ENCODE measurements around the gene FGD3. TPM values are rescaled to one million over a fixed set of nuclear protein-coding genes. Genes with fewer than 3 reads are reported as not detected.

FGD3 gene
- total RNA-seq, 1 experiment from 2014 or later, result 26.6 TPM

GRCh38 chr9:93051680-93052089 is 104.4 kb downstream of the FGD3 start:
- BruUV-seq (replicated peaks), result no TSS peak
- no peak for TF ChIP-seq CTCF (IDR thresholded peaks at IDR 0.05; ENCODE audit: insufficient read depth in 1 of 2, low read depth in 1 of 2, low read length in 1 of 2, severe bottlenecking in 1 of 2, unreplicated experiment in 1 of 2)
- H3K4me3 ChIP-seq (ENCODE audit: low read depth, low read length), result no peak overlapping the region
- DNase-seq, result no peak
- Mint-ChIP-seq H3K27me3 (ENCODE audit: insufficient read depth, unreplicated experiment) (no peaks in the 10 kb centered on the region), H3K36me3 (ENCODE audit: insufficient read depth, unreplicated experiment) (no peaks in the 10 kb centered on the region), H3K4me1 (ENCODE audit: low read depth, unreplicated experiment) (no peaks in the 10 kb centered on the region), H3K4me3 (ENCODE audit: unreplicated experiment) (no peak overlapping the region), H3K27ac (ENCODE audit: unreplicated experiment) (no peak overlapping the region), H3K9me3 (ENCODE audit: unreplicated experiment) (no peaks in the 10 kb centered on the region)
- H3K27me3 ChIP-seq (replicated peaks; ENCODE audit: control insufficient read depth, insufficient read depth, low read length), result no peaks in the 10 kb centered on the region
- ChIA-PET CTCF (no interaction called here), POLR2A (interaction anchor here (0.6 kb wide), 1 partner anchor 44 kb away, joined by 4 read pairs; no protein-coding TSS in a partner anchor)
- intact Hi-C loops (cut with micrococcal nuclease; ENCODE audit: unreplicated experiment), result no loop called here
- H3K9me3 ChIP-seq, result no peaks in the 10 kb centered on the region
- no peaks in the 10 kb centered on the region for H3K36me3 ChIP-seq (ENCODE audit: control insufficient read depth, insufficient read depth, low read length)
- no peaks in the 10 kb centered on the region for H3K4me1 ChIP-seq

- Mint-ChIP-seq H3K27ac (ENCODE audit: unreplicated experiment) (no peak overlapping the region), H3K36me3 (ENCODE audit: insufficient read depth, unreplicated experiment) (no peaks in the 10 kb centered on the region), H3K4me3 (ENCODE audit: unreplicated experiment) (no peak overlapping the region), H3K4me1 (ENCODE audit: low read depth, unreplicated experiment) (no peaks in the 10 kb centered on the region), H3K27me3 (ENCODE audit: insufficient read depth, unreplicated experiment) (no peaks in the 10 kb centered on the region), H3K9me3 (ENCODE audit: unreplicated experiment) (no peaks in the 10 kb centered on the region)
- no peak overlapping the region for H3K4me3 ChIP-seq (ENCODE audit: low read depth, low read length)
- intact Hi-C loops (cut with micrococcal nuclease; ENCODE audit: unreplicated experiment), result no loop called here
- ChIA-PET CTCF (no interaction called here), POLR2A (no interaction called here)
- H3K9me3 ChIP-seq, result no peaks in the 10 kb centered on the region
- no peak for TF ChIP-seq CTCF (IDR thresholded peaks at IDR 0.05; ENCODE audit: insufficient read depth in 1 of 2, low read depth in 1 of 2, low read length in 1 of 2, severe bottlenecking in 1 of 2, unreplicated experiment in 1 of 2)
- no peaks in the 10 kb centered on the region for H3K36me3 ChIP-seq (ENCODE audit: control insufficient read depth, insufficient read depth, low read length)
- no peaks in the 10 kb centered on the region for H3K4me1 ChIP-seq
- no peak for DNase-seq
- no peaks in the 10 kb centered on the region for H3K27me3 ChIP-seq (replicated peaks; ENCODE audit: control insufficient read depth, insufficient read depth, low read length)
- no TSS peak for BruUV-seq (replicated peaks)
Observed at GRCh38 chr9:93052791-93053540, 105.6 kb downstream of the FGD3 start.

- no peaks in the 10 kb centered on the region for H3K9me3 Mint-ChIP-seq (ENCODE audit: unreplicated experiment)
- no TSS peak for BruUV-seq (replicated peaks)
- CTCF ChIA-PET, result no interaction called here
Observed at GRCh38 chr9:93053781-93054331, 106.5 kb downstream of the FGD3 start.

More at GRCh38 chr9:93053781-93054331, 106.5 kb downstream of the FGD3 start:
- no peak overlapping the region for H3K4me3 ChIP-seq (ENCODE audit: low read depth, low read length)
- Mint-ChIP-seq H3K36me3 (ENCODE audit: insufficient read depth, unreplicated experiment) (no peaks in the 10 kb centered on the region), H3K4me3 (ENCODE audit: unreplicated experiment) (no peak overlapping the region), H3K4me1 (ENCODE audit: low read depth, unreplicated experiment) (no peaks in the 10 kb centered on the region), H3K27me3 (ENCODE audit: insufficient read depth, unreplicated experiment) (no peaks in the 10 kb centered on the region), H3K27ac (ENCODE audit: unreplicated experiment) (no peak overlapping the region)
- TF ChIP-seq CTCF (IDR thresholded peaks at IDR 0.05; ENCODE audit: insufficient read depth in 1 of 2, low read depth in 1 of 2, low read length in 1 of 2, severe bottlenecking in 1 of 2, unreplicated experiment in 1 of 2), result no peak
- POLR2A ChIA-PET, result no interaction called here
- no peaks in the 10 kb centered on the region for H3K36me3 ChIP-seq (ENCODE audit: control insufficient read depth, insufficient read depth, low read length)
- H3K27me3 ChIP-seq (replicated peaks; ENCODE audit: control insufficient read depth, insufficient read depth, low read length), result no peaks in the 10 kb centered on the region
- H3K4me1 ChIP-seq, result no peaks in the 10 kb centered on the region
- intact Hi-C loops (cut with micrococcal nuclease; ENCODE audit: unreplicated experiment), result no loop called here
- no peak for DNase-seq
- H3K9me3 ChIP-seq, result no peaks in the 10 kb centered on the region
